SK-N-SH (cell line): Measurements from ENCODE around the gene DDX41.

Source experiments
- CHD2 ChIP-seq: fragments of 150-350 bp; IDR thresholded peaks from 2 replicates; pipeline ENCODE4 v1.6.1; 2018; ENCODE audit warnings: low read length; ENCODE audit not compliant: partially characterized antibody
- CTCF ChIP-seq: fragments of 200-600 bp; sonication (generic); IDR thresholded peaks from 2 replicates; pipeline ENCODE4 v1.6.1; 2017; ENCODE audit warnings: antibody characterized with exemption, mild to moderate bottlenecking, moderate library complexity
- ELF1 ChIP-seq: IDR thresholded peaks from 2 replicates; pipeline ENCODE4 v1.4.0; 2012
- EP300 ChIP-seq, 2 experiments: IDR thresholded peaks; 2 replicates each; pipeline versions ENCODE4 v1.4.0 to v1.6.1; 2012; ENCODE audit warnings: borderline replicate concordance in 1 of 2, low read depth in 1 of 2, low read length in 1 of 2
- FOXJ3 ChIP-seq: sonication (generic); formaldehyde crosslinking; IDR thresholded peaks from 2 replicates; pipeline ENCODE4 v1.5.1; 2020; ENCODE audit warnings: mild to moderate bottlenecking, missing genetic modification reagents
- MXI1 ChIP-seq: IDR thresholded peaks from 2 replicates; pipeline ENCODE4 v1.6.1; 2012; ENCODE audit warnings: mild to moderate bottlenecking, low read depth, low read length, improper control_type of control experiment
- NFIC ChIP-seq: IDR thresholded peaks from 2 replicates; pipeline ENCODE4 v1.4.0; 2012; ENCODE audit warnings: borderline replicate concordance
- NRF1 ChIP-seq: IDR thresholded peaks from 2 replicates; pipeline ENCODE4 v1.6.1; 2012; ENCODE audit warnings: low read depth, mild to moderate bottlenecking, low read length
- POLR2AphosphoS5 ChIP-seq: IDR thresholded peaks from 2 replicates; pipeline ENCODE4 v1.6.1; 2012; ENCODE audit warnings: low read depth, low read length
- RAD21 ChIP-seq: IDR thresholded peaks from 2 replicates; pipeline ENCODE4 v1.6.1; 2012; ENCODE audit warnings: mild to moderate bottlenecking, low read length
- REST ChIP-seq: IDR thresholded peaks from 2 replicates; pipeline ENCODE4 v1.6.1; 2012; ENCODE audit warnings: mild to moderate bottlenecking, low read depth, low read length, moderate library complexity
- RFX5 ChIP-seq: IDR thresholded peaks from 2 replicates; pipeline ENCODE4 v1.6.1; 2012; ENCODE audit warnings: mild to moderate bottlenecking, improper control_type of control experiment, low read length
- SMC3 ChIP-seq: IDR thresholded peaks from 2 replicates; pipeline ENCODE4 v1.6.1; 2012; ENCODE audit warnings: low read depth, low read length, improper control_type of control experiment
- TEAD4 ChIP-seq: IDR thresholded peaks from 2 replicates; pipeline ENCODE4 v1.4.0; 2012; ENCODE audit warnings: mild to moderate bottlenecking, borderline replicate concordance; ENCODE audit not compliant: insufficient read depth

- TF ChIP-seq FOXJ3 (CRISPR knock-in tag) (no peak), REST (no peak), POLR2AphosphoS5 (no peak), CTCF (no peak), NFIC (no peak), EP300 (IDR thresholded peaks at IDR 0.05; ENCODE audit: borderline replicate concordance in 1 of 2, low read depth in 1 of 2, low read length in 1 of 2) (no peak), ELF1 (no peak), RAD21 (no peak), NRF1 (no peak), SMC3 (no peak), TEAD4 (no peak), MXI1 (no peak), CHD2 (no peak), RFX5 (no peak)
These were observed 16.9 kb downstream of the DDX41 start for GRCh38 chr5:177499842-177500241.
